ENCODE data around the gene LRCH4. TPM values are rescaled to one million over a fixed set of nuclear protein-coding genes. Genes with fewer than 3 reads are reported as not detected.

Gene LRCH4
- total and polyA plus RNA-seq, 2 donors (not counting 1 experiment from before 2014, with no cell fraction given) = 288 to 289 TPM

DNA sequence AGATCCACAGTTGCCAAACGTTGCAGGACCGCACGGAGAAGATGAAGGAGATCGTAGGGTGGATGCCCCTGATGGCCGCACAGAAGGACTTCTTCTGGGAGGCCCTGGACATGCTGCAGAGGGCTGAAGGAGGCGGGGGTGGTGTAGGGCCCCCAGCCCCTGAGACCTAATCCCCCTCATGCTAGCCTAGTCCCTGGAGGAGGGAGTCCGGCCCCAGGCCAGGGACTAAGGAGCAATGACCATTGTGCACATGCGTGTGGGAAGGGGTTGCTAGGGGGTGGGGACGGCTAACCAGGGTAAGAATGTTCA lies 14.8 kb upstream of the LRCH4 start:
- no peak overlapping the region for H2AFZ ChIP-seq (ENCODE audit: insufficient read depth, low read depth, low read length, poor library complexity, severe bottlenecking)
- Mint-ChIP-seq H3K27me3 (no peaks in the 10 kb centered on the region), H3K9me3 (ENCODE audit: insufficient read depth) (no peaks in the 10 kb centered on the region), H3K4me1 (peaks cover 12% of the 10 kb centered on the region), H3K27ac (no peak overlapping the region), H3K4me3 (no peak overlapping the region)
- TF ChIP-seq EZH2 (IDR thresholded peaks at IDR 0.05; ENCODE audit: borderline replicate concordance, insufficient read depth, low read depth, low read length, poor library complexity, severe bottlenecking) = no peak
- TF ChIP-seq, protein P1, sequence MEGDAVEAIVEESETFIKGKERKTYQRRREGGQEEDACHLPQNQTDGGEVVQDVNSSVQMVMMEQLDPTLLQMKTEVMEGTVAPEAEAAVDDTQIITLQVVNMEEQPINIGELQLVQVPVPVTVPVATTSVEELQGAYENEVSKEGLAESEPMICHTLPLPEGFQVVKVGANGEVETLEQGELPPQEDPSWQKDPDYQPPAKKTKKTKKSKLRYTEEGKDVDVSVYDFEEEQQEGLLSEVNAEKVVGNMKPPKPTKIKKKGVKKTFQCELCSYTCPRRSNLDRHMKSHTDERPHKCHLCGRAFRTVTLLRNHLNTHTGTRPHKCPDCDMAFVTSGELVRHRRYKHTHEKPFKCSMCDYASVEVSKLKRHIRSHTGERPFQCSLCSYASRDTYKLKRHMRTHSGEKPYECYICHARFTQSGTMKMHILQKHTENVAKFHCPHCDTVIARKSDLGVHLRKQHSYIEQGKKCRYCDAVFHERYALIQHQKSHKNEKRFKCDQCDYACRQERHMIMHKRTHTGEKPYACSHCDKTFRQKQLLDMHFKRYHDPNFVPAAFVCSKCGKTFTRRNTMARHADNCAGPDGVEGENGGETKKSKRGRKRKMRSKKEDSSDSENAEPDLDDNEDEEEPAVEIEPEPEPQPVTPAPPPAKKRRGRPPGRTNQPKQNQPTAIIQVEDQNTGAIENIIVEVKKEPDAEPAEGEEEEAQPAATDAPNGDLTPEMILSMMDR (IDR thresholded peaks at IDR 0.05) = no peak
- no peak for ATAC-seq (ENCODE audit: low read depth)
- H3K9ac ChIP-seq (ENCODE audit: low read length) = no peak overlapping the region
- WGBS (ENCODE audit: insufficient coverage) = 91% methylated on average over 9 of the region's 9 CpGs
- no peaks in the 10 kb centered on the region for H3K36me3 ChIP-seq (replicated peaks in 1 of 2; ENCODE audit: control extremely low read depth in 1 of 2, control insufficient read depth in 1 of 2, extremely low read depth in 1 of 2, insufficient read depth in 2 of 2, low read length in 1 of 2)
- no peaks in the 10 kb centered on the region for H4K20me1 ChIP-seq (ENCODE audit: control insufficient read depth, insufficient read depth, low read length, poor library complexity, severe bottlenecking)
- CTCF ChIA-PET = no interaction called here
- intact Hi-C loops (cut with micrococcal nuclease) = no loop called here
- H3K4me3 ChIP-seq (ENCODE audit: control extremely low read depth in 1 of 5, extremely low read depth in 1 of 5, insufficient read depth in 1 of 5, low read depth in 2 of 5, low read length in 4 of 5) = no peak overlapping the region
- H3K79me2 ChIP-seq (ENCODE audit: control insufficient read depth, insufficient read depth, low read length) = no peaks in the 10 kb centered on the region
- no peak for DNase-seq
- POLR2A ChIA-PET = no interaction called here
- H3K4me1 ChIP-seq (ENCODE audit: control insufficient read depth in 2 of 2, insufficient read depth in 2 of 2, low read length in 2 of 2) = peaks cover 14 to 22% of the 10 kb centered on the region in 2 donors
- no peaks in the 10 kb centered on the region for H3K27me3 ChIP-seq (replicated peaks in 1 of 4; ENCODE audit: control extremely low read depth in 1 of 4, control insufficient read depth in 3 of 4, insufficient read depth in 4 of 4, low read length in 3 of 4)
- no peaks in the 10 kb centered on the region for H3K9me3 ChIP-seq (ENCODE audit: control extremely low read depth in 1 of 3, control insufficient read depth in 2 of 3, insufficient read depth in 1 of 3, low read length in 2 of 3)
- H3K4me2 ChIP-seq (replicated peaks; ENCODE audit: low read depth, low read length, poor library complexity, severe bottlenecking) = no peak overlapping the region
- H3K27ac ChIP-seq (ENCODE audit: low read length in 2 of 2) = no peak overlapping the region

DNA sequence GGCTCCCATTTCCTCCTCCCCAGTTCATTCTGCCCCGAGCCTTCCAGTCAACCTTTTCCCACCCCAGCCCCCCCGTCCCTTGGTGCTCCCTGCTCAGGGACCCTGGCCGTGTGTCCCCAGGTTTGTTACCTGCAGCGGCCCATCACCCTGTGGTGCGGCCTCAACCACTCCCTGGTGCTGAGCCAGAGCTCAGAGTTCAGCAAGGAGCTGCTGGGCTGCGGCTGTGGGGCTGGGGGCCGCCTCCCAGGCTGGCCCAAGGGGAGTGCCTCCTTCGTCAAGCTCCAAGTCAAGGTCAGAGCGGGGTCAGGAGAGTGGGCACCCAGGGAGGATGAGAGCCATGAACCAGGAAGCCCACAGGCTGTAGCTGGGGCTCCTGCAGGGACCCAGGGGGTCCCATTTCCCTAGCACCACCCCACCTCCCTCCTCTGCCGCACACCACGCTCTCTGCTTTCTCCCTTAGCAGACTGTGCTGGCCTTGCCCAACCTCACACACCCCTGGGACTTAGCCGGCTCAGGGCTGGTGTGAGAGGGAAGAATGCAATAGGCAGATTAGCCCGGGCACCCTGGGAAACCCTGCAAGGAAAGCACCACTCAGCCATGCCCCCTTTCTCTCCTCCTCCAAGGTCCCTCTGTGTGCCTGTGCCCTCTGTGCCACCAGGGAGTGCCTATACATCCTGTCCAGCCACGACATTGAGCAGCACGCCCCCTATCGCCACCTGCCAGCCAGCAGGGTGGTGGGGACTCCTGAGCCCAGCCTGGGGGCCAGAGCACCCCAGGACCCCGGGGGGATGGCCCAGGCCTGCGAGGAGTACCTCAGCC lies 14.2 kb upstream of the LRCH4 start:
- ChIA-PET CTCF (no interaction called here), POLR2A (interaction anchor here (0.6 to 0.7 kb wide), 2 partner anchors 18 to 64 kb away, joined by 4 to 7 read pairs; no protein-coding TSS in a partner anchor)
- Mint-ChIP-seq H3K9me3 (ENCODE audit: insufficient read depth) (no peaks in the 10 kb centered on the region), H3K27me3 (no peaks in the 10 kb centered on the region), H3K27ac (no peak overlapping the region), H3K4me3 (no peak overlapping the region), H3K4me1 (peaks cover 9% of the 10 kb centered on the region)
- Histone ChIP-seq H2AFZ (ENCODE audit: insufficient read depth, low read depth, low read length, poor library complexity, severe bottlenecking) (no peak overlapping the region), H3K4me2 (replicated peaks; ENCODE audit: low read depth, low read length, poor library complexity, severe bottlenecking) (no peak overlapping the region), H3K36me3 (replicated peaks in 1 of 2; ENCODE audit: control extremely low read depth in 1 of 2, control insufficient read depth in 1 of 2, extremely low read depth in 1 of 2, insufficient read depth in 2 of 2, low read length in 1 of 2) (no peaks in the 10 kb centered on the region), H3K9ac (ENCODE audit: low read length) (no peak overlapping the region), H3K9me3 (ENCODE audit: control extremely low read depth in 1 of 3, control insufficient read depth in 2 of 3, insufficient read depth in 1 of 3, low read length in 2 of 3) (no peaks in the 10 kb centered on the region), H4K20me1 (ENCODE audit: control insufficient read depth, insufficient read depth, low read length, poor library complexity, severe bottlenecking) (no peaks in the 10 kb centered on the region), H3K27ac (ENCODE audit: low read length in 2 of 2) (no peak overlapping the region), H3K4me1 (ENCODE audit: control insufficient read depth in 2 of 2, insufficient read depth in 2 of 2, low read length in 2 of 2) (peaks cover 8 to 17% of the 10 kb centered on the region in 2 donors), H3K4me3 (ENCODE audit: control extremely low read depth in 1 of 5, extremely low read depth in 1 of 5, insufficient read depth in 1 of 5, low read depth in 2 of 5, low read length in 4 of 5) (no peak overlapping the region), H3K79me2 (ENCODE audit: control insufficient read depth, insufficient read depth, low read length) (no peaks in the 10 kb centered on the region), H3K27me3 (replicated peaks in 1 of 4; ENCODE audit: control extremely low read depth in 1 of 4, control insufficient read depth in 3 of 4, insufficient read depth in 4 of 4, low read length in 3 of 4) (no peaks in the 10 kb centered on the region)
- ATAC-seq (ENCODE audit: low read depth) = no peak
- intact Hi-C loops (cut with micrococcal nuclease) = no loop called here
- no peak for TF ChIP-seq EZH2 (IDR thresholded peaks at IDR 0.05; ENCODE audit: borderline replicate concordance, insufficient read depth, low read depth, low read length, poor library complexity, severe bottlenecking)
- TF ChIP-seq, protein P1 (IDR thresholded peaks at IDR 0.05) = no peak
- DNase-seq = no peak
- WGBS (ENCODE audit: insufficient coverage) = 87% methylated on average over 14 of the region's 18 CpGs
